Upper lobe of left lung (tissue), 4 donors: ENCODE results near the gene ITFG1.

Experiments used
- EP300 ChIP-seq, 4 donors: sonication (generic); formaldehyde crosslinking; IDR thresholded peaks; one replicate each; pipeline ENCODE4 v1.5.1; 2017; ENCODE audit warnings: antibody characterized with exemption in 4 of 4, control low read depth in 2 of 4
- POLR2A ChIP-seq, 4 donors: fragments of 450-650 bp; IDR thresholded peaks; one replicate each; pipeline ENCODE4 v1.5.1; 2016 to 2017; ENCODE audit warnings: antibody characterized with exemption in 4 of 4, mild to moderate bottlenecking in 2 of 4
- POLR2AphosphoS5 ChIP-seq, 2 donors: sonication (generic); formaldehyde crosslinking; IDR thresholded peaks; one replicate each; pipeline ENCODE4 v1.5.1; 2017; ENCODE audit warnings: antibody characterized with exemption in 2 of 2
- TF ChIP-seq, protein P1 (sequence below), 6 experiments: fragments of 450-650 bp in 4 of 6; fragments of 200-600 bp in 2 of 6; sonication (generic) in 2 of 6; IDR thresholded peaks; one replicate each; pipeline ENCODE4 v1.5.1; 2016 to 2019; ENCODE audit warnings: antibody characterized with exemption in 6 of 6

- TF ChIP-seq POLR2A (IDR thresholded peaks at IDR 0.05) (no peak), POLR2AphosphoS5 (IDR thresholded peaks at IDR 0.05) (no peak), EP300 (IDR thresholded peaks at IDR 0.05) (no peak)
- TF ChIP-seq, protein P1, sequence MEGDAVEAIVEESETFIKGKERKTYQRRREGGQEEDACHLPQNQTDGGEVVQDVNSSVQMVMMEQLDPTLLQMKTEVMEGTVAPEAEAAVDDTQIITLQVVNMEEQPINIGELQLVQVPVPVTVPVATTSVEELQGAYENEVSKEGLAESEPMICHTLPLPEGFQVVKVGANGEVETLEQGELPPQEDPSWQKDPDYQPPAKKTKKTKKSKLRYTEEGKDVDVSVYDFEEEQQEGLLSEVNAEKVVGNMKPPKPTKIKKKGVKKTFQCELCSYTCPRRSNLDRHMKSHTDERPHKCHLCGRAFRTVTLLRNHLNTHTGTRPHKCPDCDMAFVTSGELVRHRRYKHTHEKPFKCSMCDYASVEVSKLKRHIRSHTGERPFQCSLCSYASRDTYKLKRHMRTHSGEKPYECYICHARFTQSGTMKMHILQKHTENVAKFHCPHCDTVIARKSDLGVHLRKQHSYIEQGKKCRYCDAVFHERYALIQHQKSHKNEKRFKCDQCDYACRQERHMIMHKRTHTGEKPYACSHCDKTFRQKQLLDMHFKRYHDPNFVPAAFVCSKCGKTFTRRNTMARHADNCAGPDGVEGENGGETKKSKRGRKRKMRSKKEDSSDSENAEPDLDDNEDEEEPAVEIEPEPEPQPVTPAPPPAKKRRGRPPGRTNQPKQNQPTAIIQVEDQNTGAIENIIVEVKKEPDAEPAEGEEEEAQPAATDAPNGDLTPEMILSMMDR (IDR thresholded peaks at IDR 0.05) = no peak
Measured at GRCh38 chr16:47229053-47230050, 231.5 kb downstream of the ITFG1 start.
